Right hindlimb (tissue), 1 donor: ENCODE results near the gene XBP1.
"Not testable (repeated sequence)": the region's sequence is repeated elsewhere in the genome, so short reads cannot be mapped to it uniquely, and the experiment has no call there.

Experiments used
- DNase-seq: peaks from one replicate; pipeline ENCODE4 v3.0.0-alpha.2; 2018

XBP1 gene

GRCh38 chr22:28800308-28801041 lies at the start of gene XBP1:
XBP1 (minus strand) TSS chr22:28800569.
- DNase-seq, result peak; percentile 96

GRCh38 chr22:28846994-28847393 lies 46.6 kb upstream of the XBP1 start:
- no peak for DNase-seq

- DNase-seq, result not testable (repeated sequence)
Observed at GRCh38 chr22:28844277-28844676, 43.9 kb upstream of the XBP1 start.

GRCh38 chr22:28843633-28844032 lies 43.3 kb upstream of the XBP1 start:
- DNase-seq, result no peak

- no peak for DNase-seq
Observed at GRCh38 chr22:28841111-28841510, 40.7 kb upstream of the XBP1 start.

GRCh38 chr22:28838971-28839370 lies 38.6 kb upstream of the XBP1 start:
- no peak for DNase-seq

GRCh38 chr22:28837640-28838039 lies 37.3 kb upstream of the XBP1 start:
- no peak for DNase-seq

GRCh38 chr22:28835630-28836189 lies 35.3 kb upstream of the XBP1 start:
- DNase-seq, result no peak

GRCh38 chr22:28833276-28833923 lies 33.0 kb upstream of the XBP1 start:
- no peak for DNase-seq

GRCh38 chr22:28832731-28833130 lies 32.4 kb upstream of the XBP1 start:
- DNase-seq, result no peak

GRCh38 chr22:28831140-28832072 lies 31.0 kb upstream of the XBP1 start:
- no peak for DNase-seq

- DNase-seq, result no peak
Observed at GRCh38 chr22:28830441-28830840, 30.1 kb upstream of the XBP1 start.

- DNase-seq, result peak; percentile 72
Observed at GRCh38 chr22:28829358-28830181, 29.2 kb upstream of the XBP1 start.

GRCh38 chr22:28826921-28827320 lies 26.6 kb upstream of the XBP1 start:
- DNase-seq, result no peak

- not testable (repeated sequence) for DNase-seq
Observed at GRCh38 chr22:28826430-28826829, 26.1 kb upstream of the XBP1 start.

GRCh38 chr22:28824455-28824854 lies 24.1 kb upstream of the XBP1 start:
- not testable (repeated sequence) for DNase-seq

- no peak for DNase-seq
Observed at GRCh38 chr22:28822930-28823551, 22.7 kb upstream of the XBP1 start.

GRCh38 chr22:28821452-28821851 lies 21.1 kb upstream of the XBP1 start:
- DNase-seq, result no peak

- no peak for DNase-seq
Observed at GRCh38 chr22:28820885-28821284, 20.5 kb upstream of the XBP1 start.

- no peak for DNase-seq
Observed at GRCh38 chr22:28819253-28820096, 19.1 kb upstream of the XBP1 start.
